Measurements from ENCODE around the gene FOSL2.

DNA sequence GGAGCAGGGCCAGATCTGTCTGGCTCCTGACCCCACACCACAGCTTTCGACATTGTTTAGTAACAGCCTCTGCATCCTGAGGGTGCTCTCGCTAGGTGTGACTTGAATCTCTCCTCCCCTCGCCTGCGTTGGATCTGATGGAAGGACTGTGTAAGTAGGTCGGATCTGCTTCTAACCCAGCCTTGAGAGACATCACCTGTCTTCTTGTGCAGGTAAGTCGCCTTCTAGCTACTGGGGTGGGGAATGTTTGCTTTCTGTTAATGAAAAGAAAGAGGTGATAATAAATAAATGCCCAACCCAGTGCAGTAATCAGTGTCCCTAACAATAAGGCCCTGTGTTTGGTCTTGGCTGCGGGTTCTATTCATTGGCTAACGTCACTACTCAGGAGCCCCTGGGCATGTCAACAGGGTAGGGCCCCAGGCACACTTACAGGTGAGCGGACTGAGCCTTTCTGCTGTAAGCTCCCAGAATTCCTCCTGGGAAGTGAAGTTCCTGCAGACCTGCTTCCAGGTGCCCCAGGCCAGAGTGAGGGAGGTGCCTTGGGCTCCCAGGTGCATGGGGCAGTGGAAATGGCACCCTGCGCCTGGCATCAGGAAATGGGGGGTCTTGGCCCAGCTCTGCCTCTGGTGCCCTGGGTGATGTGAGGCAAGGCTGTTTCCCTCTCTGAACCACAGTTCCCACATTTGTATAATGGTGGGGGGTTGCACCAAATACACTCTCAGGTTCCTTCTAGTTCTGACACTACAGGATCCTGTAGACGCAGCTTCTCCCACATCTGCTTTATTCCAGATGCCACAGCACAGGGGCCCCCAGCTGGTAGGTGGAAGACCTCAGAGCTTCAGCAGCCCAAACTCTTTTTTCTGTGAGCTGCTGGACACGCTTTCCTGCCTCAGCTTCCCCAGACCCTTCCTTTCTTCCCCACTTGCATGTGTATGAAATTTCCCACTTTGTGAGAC lies 11.2 kb upstream of the FOSL2 start:
- TF ChIP-seq, protein P1, sequence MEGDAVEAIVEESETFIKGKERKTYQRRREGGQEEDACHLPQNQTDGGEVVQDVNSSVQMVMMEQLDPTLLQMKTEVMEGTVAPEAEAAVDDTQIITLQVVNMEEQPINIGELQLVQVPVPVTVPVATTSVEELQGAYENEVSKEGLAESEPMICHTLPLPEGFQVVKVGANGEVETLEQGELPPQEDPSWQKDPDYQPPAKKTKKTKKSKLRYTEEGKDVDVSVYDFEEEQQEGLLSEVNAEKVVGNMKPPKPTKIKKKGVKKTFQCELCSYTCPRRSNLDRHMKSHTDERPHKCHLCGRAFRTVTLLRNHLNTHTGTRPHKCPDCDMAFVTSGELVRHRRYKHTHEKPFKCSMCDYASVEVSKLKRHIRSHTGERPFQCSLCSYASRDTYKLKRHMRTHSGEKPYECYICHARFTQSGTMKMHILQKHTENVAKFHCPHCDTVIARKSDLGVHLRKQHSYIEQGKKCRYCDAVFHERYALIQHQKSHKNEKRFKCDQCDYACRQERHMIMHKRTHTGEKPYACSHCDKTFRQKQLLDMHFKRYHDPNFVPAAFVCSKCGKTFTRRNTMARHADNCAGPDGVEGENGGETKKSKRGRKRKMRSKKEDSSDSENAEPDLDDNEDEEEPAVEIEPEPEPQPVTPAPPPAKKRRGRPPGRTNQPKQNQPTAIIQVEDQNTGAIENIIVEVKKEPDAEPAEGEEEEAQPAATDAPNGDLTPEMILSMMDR (conservative IDR thresholded peaks at IDR 0.05): no peak
- TF ChIP-seq ZFX (IDR thresholded peaks at IDR 0.05): no peak

Data from C4-2B (cell line).